ENCODE data around the gene XRN2. TPM values are rescaled to one million over a fixed set of nuclear protein-coding genes. Genes with fewer than 3 reads are reported as not detected.

Gene XRN2
- 10 to 100 TPM; 35.3 to 47.7 (median 43.2) TPM for total RNA-seq
- long read RNA-seq, donor 1, transcript XRN2-201 (30 exons, 3,437 nt), result major isoform, 65 of 89 reads
- long read RNA-seq, donor 1, partial matches to known transcripts, result 14 of 89 reads
- long read RNA-seq, donor 1, other reads (novel, unspliced or antisense), result 10 of 89 reads
- long read RNA-seq, donor 2, transcript XRN2-201 (30 exons, 3,437 nt), result major isoform, 5 of 56 reads
- long read RNA-seq, donor 2, partial matches to known transcripts, result 44 of 56 reads
- long read RNA-seq, donor 2, other reads (novel, unspliced or antisense), result 7 of 56 reads

GRCh38 chr20:21303061-21303871 lies at the start of gene XRN2:
Gene XRN2, plus strand, starts transcription at chr20:21303331. Its CDS starts 68 bp downstream, at chr20:21303399.
- ATAC-seq, result peak; percentile 98
- peak; percentile 96 to 98 (median 97) for DNase-seq
- Histone ChIP-seq H3K36me3 (ENCODE audit: low read depth) (no peaks in the 10 kb centered on the region), H3K4me1 (ENCODE audit: low read depth) (peaks cover 4% of the 10 kb centered on the region), H3K9me3 (no peaks in the 10 kb centered on the region), H3K4me3 (peak within 1 kb of the TSS; percentile 62)
- TF ChIP-seq CTCF (IDR thresholded peaks at IDR 0.05), result no peak
- intact Hi-C loops (cut with DNase I, micrococcal nuclease), result no loop called here

- Histone ChIP-seq H3K4me3 (no peak overlapping the region), H3K9me3 (no peaks in the 10 kb centered on the region), H3K4me1 (ENCODE audit: low read depth) (no peaks in the 10 kb centered on the region), H3K36me3 (ENCODE audit: low read depth) (no peaks in the 10 kb centered on the region)
- no peak for DNase-seq
- no peak for TF ChIP-seq CTCF (IDR thresholded peaks at IDR 0.05)
- intact Hi-C loops (cut with DNase I, micrococcal nuclease), result no loop called here
- no peak for ATAC-seq
Measured at GRCh38 chr20:21257192-21257591, 45.9 kb upstream of the XRN2 start.

- TF ChIP-seq CTCF (IDR thresholded peaks at IDR 0.05), result no peak
- Histone ChIP-seq H3K4me3 (no peak overlapping the region), H3K9me3 (no peaks in the 10 kb centered on the region), H3K36me3 (ENCODE audit: low read depth) (no peaks in the 10 kb centered on the region), H3K4me1 (ENCODE audit: low read depth) (no peaks in the 10 kb centered on the region)
- intact Hi-C loops (cut with DNase I, micrococcal nuclease), result no loop called here
- ATAC-seq, result no peak
- DNase-seq, result no peak
Measured at GRCh38 chr20:21258411-21258810, 44.7 kb upstream of the XRN2 start.

GRCh38 chr20:21259346-21259745 lies 43.8 kb upstream of the XRN2 start:
- DNase-seq (no peak), ATAC-seq (no peak)
- H3K36me3 ChIP-seq (ENCODE audit: low read depth), result no peaks in the 10 kb centered on the region
- no peaks in the 10 kb centered on the region for H3K9me3 ChIP-seq
- no peak overlapping the region for H3K4me3 ChIP-seq
- H3K4me1 ChIP-seq (ENCODE audit: low read depth), result no peaks in the 10 kb centered on the region
- intact Hi-C loops (cut with DNase I, micrococcal nuclease), result no loop called here
- TF ChIP-seq CTCF (IDR thresholded peaks at IDR 0.05), result no peak

GRCh38 chr20:21262812-21263211 lies 40.3 kb upstream of the XRN2 start:
- no peak for DNase-seq
- H3K4me3 ChIP-seq, result no peak overlapping the region
- H3K36me3 ChIP-seq (ENCODE audit: low read depth), result no peaks in the 10 kb centered on the region
- intact Hi-C loops (cut with DNase I, micrococcal nuclease), result no loop called here
- no peaks in the 10 kb centered on the region for H3K9me3 ChIP-seq
- H3K4me1 ChIP-seq (ENCODE audit: low read depth), result no peaks in the 10 kb centered on the region
- ATAC-seq, result no peak
- TF ChIP-seq CTCF (IDR thresholded peaks at IDR 0.05), result no peak

Data from mucosa of descending colon (tissue), 3 donors.